ENCODE measurements around the gene ATXN7L1. TPM values are rescaled to one million over a fixed set of nuclear protein-coding genes. Genes with fewer than 3 reads are reported as not detected.
"Not testable (repeated sequence)": the region's sequence is repeated elsewhere in the genome, so short reads cannot be mapped to it uniquely, and the experiment has no call there.

Gene ATXN7L1
- total RNA-seq, 1 donor from 2014 or later, result 18.6 TPM

GRCh38 chr7:105890290-105890997 lies 14.0 kb upstream of the ATXN7L1 start:
- intact Hi-C loops (cut with micrococcal nuclease), result no loop called here
- TF ChIP-seq CTCF (IDR thresholded peaks at IDR 0.05), result no peak
- Mint-ChIP-seq H3K27ac (no peak overlapping the region), H3K36me3 (ENCODE audit: low read depth) (no peaks in the 10 kb centered on the region), H3K9me3 (peaks cover 3% of the 10 kb centered on the region), H3K27me3 (no peaks in the 10 kb centered on the region), H3K4me3 (no peak overlapping the region), H3K4me1 (no peaks in the 10 kb centered on the region)
- no peak for ATAC-seq (ENCODE audit: low read depth)
- DNase-seq, result no peak
- ChIA-PET POLR2A (no interaction called here), CTCF (no interaction called here)

GRCh38 chr7:105887569-105888189 lies 11.3 kb upstream of the ATXN7L1 start:
- ChIA-PET CTCF (interaction anchor here (1.1 kb wide), 1 partner anchor 10 kb away, joined by 3 read pairs; no protein-coding TSS in a partner anchor), POLR2A (interaction anchor here (1.0 kb wide), 1 partner anchor 9 kb away, joined by 5 read pairs; no protein-coding TSS in a partner anchor)

GRCh38 chr7:105886776-105887175 lies 10.4 kb upstream of the ATXN7L1 start:
- Mint-ChIP-seq H3K27me3 (no peaks in the 10 kb centered on the region), H3K4me1 (no peaks in the 10 kb centered on the region), H3K4me3 (no peak overlapping the region), H3K36me3 (ENCODE audit: low read depth) (no peaks in the 10 kb centered on the region), H3K27ac (no peak overlapping the region), H3K9me3 (peaks cover 3% of the 10 kb centered on the region)
- DNase-seq (no peak), ATAC-seq (ENCODE audit: low read depth) (no peak)
- no peak for TF ChIP-seq CTCF (IDR thresholded peaks at IDR 0.05)
- POLR2A ChIA-PET, result no interaction called here
- CTCF ChIA-PET, result interaction anchor here (1.1 to 2.0 kb wide), 2 partner anchors 11 to 126 kb away, joined by 3 to 11 read pairs; partner anchors contain the start of gene ATXN7L1
- intact Hi-C loops (cut with micrococcal nuclease), result no loop called here

More at GRCh38 chr7:105887569-105888189, 11.3 kb upstream of the ATXN7L1 start:
- Mint-ChIP-seq H3K4me1 (no peaks in the 10 kb centered on the region), H3K36me3 (ENCODE audit: low read depth) (no peaks in the 10 kb centered on the region), H3K27ac (no peak overlapping the region), H3K4me3 (no peak overlapping the region), H3K27me3 (no peaks in the 10 kb centered on the region), H3K9me3 (peaks cover 3% of the 10 kb centered on the region)
- no peak for TF ChIP-seq CTCF (IDR thresholded peaks at IDR 0.05)
- intact Hi-C loops (cut with micrococcal nuclease), result no loop called here
- no peak for DNase-seq
- no peak for ATAC-seq (ENCODE audit: low read depth)

- POLR2A ChIA-PET, result interaction anchor here (0.6 kb wide), 1 partner anchor 51 kb away, joined by 4 read pairs; no protein-coding TSS in a partner anchor
Measured at GRCh38 chr7:105885387-105886111, 9.2 kb upstream of the ATXN7L1 start.

GRCh38 chr7:105883179-105883578 lies 6.8 kb upstream of the ATXN7L1 start:
- CTCF ChIA-PET, POLR2A ChIA-PET: not testable (repeated sequence)

More at GRCh38 chr7:105885387-105886111, 9.2 kb upstream of the ATXN7L1 start:
- no peaks in the 10 kb centered on the region for H3K36me3 Mint-ChIP-seq (ENCODE audit: low read depth)
- TF ChIP-seq CTCF (IDR thresholded peaks at IDR 0.05), result no peak
- intact Hi-C loops (cut with micrococcal nuclease), result no loop called here
- DNase-seq (no peak), ATAC-seq (ENCODE audit: low read depth) (no peak)
- H3K27me3 Mint-ChIP-seq, result no peaks in the 10 kb centered on the region
- CTCF ChIA-PET, result interaction anchor here (1.1 to 2.0 kb wide), 2 partner anchors 10 to 125 kb away, joined by 3 to 11 read pairs; partner anchors contain the start of gene ATXN7L1
- no peaks in the 10 kb centered on the region for H3K4me1 Mint-ChIP-seq
- H3K9me3 Mint-ChIP-seq, result peaks cover 3% of the 10 kb centered on the region
- H3K4me3 Mint-ChIP-seq, result no peak overlapping the region
- H3K27ac Mint-ChIP-seq, result no peak overlapping the region

More at GRCh38 chr7:105883179-105883578, 6.8 kb upstream of the ATXN7L1 start:
- H3K36me3 Mint-ChIP-seq (ENCODE audit: low read depth); H3K4me3 Mint-ChIP-seq; H3K4me1 Mint-ChIP-seq; DNase-seq; ATAC-seq (ENCODE audit: low read depth); H3K9me3 Mint-ChIP-seq; H3K27ac Mint-ChIP-seq; H3K27me3 Mint-ChIP-seq; intact Hi-C loops (cut with micrococcal nuclease): not testable (repeated sequence)

Data from activated B cell treated with CpG ODN at 0.5 μM for 24 hours (primary cell).